Left forelimb (tissue), 1 donor: ENCODE measurements around the gene SPATA31C1.
"Not testable (repeated sequence)": the region's sequence is repeated elsewhere in the genome, so short reads cannot be mapped to it uniquely, and the experiment has no call there.

Experiments used
- DNase-seq: peaks from one replicate; pipeline ENCODE4 v3.0.0-alpha.2; 2018; ENCODE audit warnings: low spot score

Gene SPATA31C1

GRCh38 chr9:87917662-87918061, at the start of gene SPATA31C1:
TSS of gene SPATA31C1 (plus strand) at chr9:87917962.
- not testable (repeated sequence) for DNase-seq

GRCh38 chr9:87868175-87868574, 49.6 kb upstream of the SPATA31C1 start:
- no peak for DNase-seq

GRCh38 chr9:87868635-87869034, 49.1 kb upstream of the SPATA31C1 start:
- no peak for DNase-seq

- DNase-seq = no peak
Measured at GRCh38 chr9:87869082-87869481, 48.7 kb upstream of the SPATA31C1 start.

- DNase-seq = no peak
Measured at GRCh38 chr9:87871425-87872078, 46.2 kb upstream of the SPATA31C1 start.

- DNase-seq = no peak
Measured at GRCh38 chr9:87872079-87872624, 45.6 kb upstream of the SPATA31C1 start.

- DNase-seq = no peak
Measured at GRCh38 chr9:87873607-87874303, 44.0 kb upstream of the SPATA31C1 start.

GRCh38 chr9:87874304-87874623, 43.5 kb upstream of the SPATA31C1 start:
- DNase-seq = no peak

GRCh38 chr9:87875060-87875459, 42.7 kb upstream of the SPATA31C1 start:
- DNase-seq = no peak

GRCh38 chr9:87875831-87876545, 41.8 kb upstream of the SPATA31C1 start:
- DNase-seq = no peak

GRCh38 chr9:87876708-87877107, 41.1 kb upstream of the SPATA31C1 start:
- DNase-seq = no peak

GRCh38 chr9:87878989-87879511, 38.7 kb upstream of the SPATA31C1 start:
- DNase-seq = no peak

- no peak for DNase-seq
Measured at GRCh38 chr9:87880116-87880515, 37.6 kb upstream of the SPATA31C1 start.

GRCh38 chr9:87880683-87881082, 37.1 kb upstream of the SPATA31C1 start:
- no peak for DNase-seq

GRCh38 chr9:87882627-87883026, 35.1 kb upstream of the SPATA31C1 start, which contains the start of gene SPATA31E1:
TSS of gene SPATA31E1 (plus strand) at chr9:87882877. CDS start at chr9:87882892, 15 bp downstream.
- no peak for DNase-seq

- DNase-seq = no peak
Measured at GRCh38 chr9:87883274-87883673, 34.5 kb upstream of the SPATA31C1 start.

GRCh38 chr9:87883990-87884389, 33.8 kb upstream of the SPATA31C1 start:
- no peak for DNase-seq

- DNase-seq = no peak
Measured at GRCh38 chr9:87884578-87885459, 32.9 kb upstream of the SPATA31C1 start.

GRCh38 chr9:87885484-87886189, 32.1 kb upstream of the SPATA31C1 start:
- DNase-seq = no peak

GRCh38 chr9:87886210-87886932, 31.4 kb upstream of the SPATA31C1 start:
- DNase-seq = no peak
